D341Med (cell line): Measurements from ENCODE around the gene LUC7L3.
"Not testable (repeated sequence)": the region's sequence is repeated elsewhere in the genome, so short reads cannot be mapped to it uniquely, and the experiment has no call there.

Experiments
- DNase-seq: peaks from one replicate; pipeline ENCODE4 v3.0.0; 2012; ENCODE audit warnings: low spot score

LUC7L3 gene, protein sequence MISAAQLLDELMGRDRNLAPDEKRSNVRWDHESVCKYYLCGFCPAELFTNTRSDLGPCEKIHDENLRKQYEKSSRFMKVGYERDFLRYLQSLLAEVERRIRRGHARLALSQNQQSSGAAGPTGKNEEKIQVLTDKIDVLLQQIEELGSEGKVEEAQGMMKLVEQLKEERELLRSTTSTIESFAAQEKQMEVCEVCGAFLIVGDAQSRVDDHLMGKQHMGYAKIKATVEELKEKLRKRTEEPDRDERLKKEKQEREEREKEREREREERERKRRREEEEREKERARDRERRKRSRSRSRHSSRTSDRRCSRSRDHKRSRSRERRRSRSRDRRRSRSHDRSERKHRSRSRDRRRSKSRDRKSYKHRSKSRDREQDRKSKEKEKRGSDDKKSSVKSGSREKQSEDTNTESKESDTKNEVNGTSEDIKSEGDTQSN

DNA sequence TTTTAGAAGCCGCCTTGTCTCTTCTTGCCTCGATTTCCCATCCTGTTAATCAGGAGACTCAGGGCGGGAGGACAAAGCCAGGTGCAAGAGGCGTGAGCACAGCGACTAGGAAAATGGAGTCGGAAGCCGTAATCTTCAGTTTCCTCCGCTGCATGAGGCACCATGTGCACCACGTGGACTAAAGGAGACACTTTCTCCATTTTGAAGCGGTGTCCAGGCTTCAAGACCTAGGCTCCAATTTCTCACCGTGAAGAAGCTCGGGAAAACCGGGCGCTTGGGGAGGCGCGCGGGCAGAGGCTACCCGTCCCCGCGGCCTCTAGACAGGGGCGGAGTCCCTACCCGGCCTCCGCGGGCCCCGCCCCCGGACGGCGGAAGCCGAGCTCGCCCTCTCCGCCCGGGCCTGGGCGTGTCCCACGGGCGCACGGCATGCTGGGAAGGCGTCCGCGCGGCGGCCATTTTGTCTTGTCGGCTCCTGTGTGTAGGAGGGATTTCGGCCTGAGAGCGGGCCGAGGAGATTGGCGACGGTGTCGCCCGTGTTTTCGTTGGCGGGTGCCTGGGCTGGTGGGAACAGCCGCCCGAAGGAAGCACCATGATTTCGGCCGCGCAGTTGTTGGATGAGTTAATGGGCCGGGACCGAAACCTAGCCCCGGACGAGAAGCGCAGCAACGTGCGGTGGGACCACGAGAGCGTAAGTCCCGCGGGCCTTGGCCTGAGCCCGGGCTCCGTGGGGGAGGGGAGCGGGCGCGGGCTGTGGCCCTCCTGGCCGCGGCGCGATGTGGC lies at the start of gene LUC7L3:
TSS of gene LUC7L3 (plus strand) at position 460 of the 780 bp plus-strand sequence. CDS start at position 590, 130 bp downstream.
- DNase-seq, result peak; percentile 100

DNA sequence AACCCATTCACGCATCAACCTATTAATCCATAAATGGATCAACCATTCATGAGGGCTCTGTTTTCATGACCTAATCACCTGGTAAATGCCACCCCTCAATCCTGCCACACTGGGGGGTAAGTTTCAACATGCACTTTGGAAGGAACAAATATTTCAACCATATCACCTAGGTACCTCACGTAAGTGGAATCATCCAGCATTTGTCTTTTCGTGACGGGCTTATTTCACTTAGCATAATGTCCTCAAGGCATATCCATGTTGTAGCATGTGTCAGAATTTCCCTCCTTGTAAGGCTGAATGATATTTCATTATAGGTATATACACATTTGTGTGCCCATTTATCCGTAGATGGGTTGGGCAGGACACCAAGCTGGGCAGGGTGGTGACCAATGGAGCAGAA lies 47.3 kb upstream of the LUC7L3 start:
- DNase-seq, result no peak

- peak; percentile 43 for DNase-seq
Measured at GRCh38 chr17:50672831-50673551, 46.4 kb upstream of the LUC7L3 start.

- peak; percentile 22 for DNase-seq
Measured at GRCh38 chr17:50675190-50675589, 44.2 kb upstream of the LUC7L3 start.

- peak; percentile 40 for DNase-seq
Measured at GRCh38 chr17:50675627-50676026, 43.8 kb upstream of the LUC7L3 start.

- peak; percentile 39 for DNase-seq
Measured at GRCh38 chr17:50676065-50676975, 43.1 kb upstream of the LUC7L3 start.

DNA sequence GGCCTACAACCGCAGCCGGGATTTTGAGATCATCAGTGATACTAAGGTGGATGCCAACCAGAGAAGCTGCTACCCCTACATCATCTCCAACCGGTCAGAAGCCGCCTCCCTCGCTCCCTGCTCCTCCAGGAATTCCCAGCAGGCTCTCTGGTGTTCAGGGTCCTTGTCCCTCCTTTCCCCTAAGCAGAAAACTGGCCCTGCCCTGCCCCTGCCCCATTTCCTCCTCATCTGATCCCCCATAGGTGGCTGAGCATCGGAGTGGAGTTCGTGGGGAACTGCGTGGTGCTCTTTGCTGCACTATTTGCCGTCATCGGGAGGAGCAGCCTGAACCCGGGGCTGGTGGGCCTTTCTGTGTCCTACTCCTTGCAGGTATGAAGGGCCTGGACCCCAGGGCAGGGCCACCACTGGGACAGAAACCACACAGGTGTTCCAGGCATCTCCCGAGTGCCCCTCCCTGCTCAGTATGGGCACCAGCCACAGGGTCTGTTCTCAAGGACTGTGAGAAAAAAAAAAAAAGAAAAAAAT lies 41.5 kb upstream of the LUC7L3 start:
- peak; percentile 22 for DNase-seq

DNA sequence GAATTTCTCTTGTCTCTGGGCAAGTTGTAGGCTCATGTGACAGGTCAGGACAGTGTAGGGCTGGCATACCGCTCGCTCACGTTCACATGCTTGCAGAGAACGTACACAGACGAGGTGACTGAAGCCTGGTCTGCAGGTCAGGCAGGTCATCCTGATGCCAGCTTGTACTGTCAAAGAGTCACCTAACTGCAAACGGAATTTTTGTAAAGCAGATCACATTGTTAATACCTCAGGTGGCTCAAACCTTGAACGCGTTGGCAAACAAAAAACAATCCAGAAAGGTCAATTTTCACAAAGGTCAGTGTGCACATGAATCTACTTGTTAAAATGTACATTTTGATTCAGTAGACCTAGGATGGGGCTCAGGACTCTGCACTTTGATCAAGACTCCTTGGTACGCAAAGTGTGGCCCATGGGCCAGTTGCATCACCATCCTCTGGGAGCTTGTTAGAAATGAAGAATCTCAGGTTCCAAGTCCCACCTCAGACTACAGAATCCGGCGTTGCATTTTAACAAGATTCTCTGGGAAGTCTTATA lies 40.3 kb upstream of the LUC7L3 start:
- DNase-seq, result no peak

DNA sequence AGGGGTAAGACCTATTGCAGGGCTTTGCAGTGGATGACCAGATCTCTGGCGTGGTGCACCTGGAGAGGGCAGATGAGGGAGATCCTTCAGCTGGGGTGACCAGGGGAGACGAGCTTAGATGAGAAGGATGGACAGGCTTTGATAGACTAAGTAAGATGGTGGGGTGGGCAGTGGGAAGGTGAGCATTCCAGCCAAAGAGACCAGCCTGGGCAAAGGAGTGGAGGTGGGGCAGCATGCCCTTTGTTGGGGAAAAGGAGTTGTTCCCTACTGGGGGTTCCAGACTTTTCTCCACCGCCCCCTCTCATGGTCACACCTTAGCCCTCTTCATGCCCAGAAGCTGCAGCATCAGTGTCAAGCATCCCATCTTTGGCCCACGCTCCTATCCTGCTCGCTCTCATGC lies 39.3 kb upstream of the LUC7L3 start:
- DNase-seq, result peak; percentile 26

DNA sequence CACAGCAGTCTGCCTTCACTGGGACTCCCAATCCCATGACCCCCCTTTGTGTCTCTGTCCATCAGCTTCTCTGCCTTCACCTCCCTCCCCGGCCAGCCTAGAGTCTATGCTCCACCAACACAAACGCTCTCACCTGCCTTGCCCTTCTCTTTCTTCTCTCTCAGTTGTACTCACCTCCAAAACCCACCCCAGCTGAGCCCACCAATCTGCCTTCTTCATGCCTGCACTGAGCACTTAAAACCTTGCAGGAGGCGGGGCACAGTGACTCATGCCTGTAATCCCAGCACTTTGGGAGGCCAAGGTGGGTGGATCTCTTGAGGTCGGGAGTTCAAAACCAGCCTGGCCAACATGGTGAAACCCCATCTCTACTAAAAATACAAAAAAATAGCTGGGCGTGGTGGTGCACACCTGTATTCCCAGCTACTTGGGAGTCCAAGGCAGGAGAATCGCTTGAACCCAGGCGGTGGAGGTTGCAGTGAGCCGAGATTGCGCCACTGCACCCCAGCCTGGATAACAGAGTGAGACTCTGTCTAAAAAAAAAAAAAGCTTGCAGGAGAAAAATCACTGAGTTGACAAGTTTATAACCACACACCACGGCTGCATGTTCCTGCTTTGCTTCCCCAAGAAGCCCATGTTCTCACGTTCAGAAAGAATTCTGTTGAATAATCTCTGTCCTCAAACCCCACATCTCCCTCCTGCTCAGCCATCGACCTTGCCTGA lies 38.7 kb upstream of the LUC7L3 start:
- not testable (repeated sequence) for DNase-seq

DNA sequence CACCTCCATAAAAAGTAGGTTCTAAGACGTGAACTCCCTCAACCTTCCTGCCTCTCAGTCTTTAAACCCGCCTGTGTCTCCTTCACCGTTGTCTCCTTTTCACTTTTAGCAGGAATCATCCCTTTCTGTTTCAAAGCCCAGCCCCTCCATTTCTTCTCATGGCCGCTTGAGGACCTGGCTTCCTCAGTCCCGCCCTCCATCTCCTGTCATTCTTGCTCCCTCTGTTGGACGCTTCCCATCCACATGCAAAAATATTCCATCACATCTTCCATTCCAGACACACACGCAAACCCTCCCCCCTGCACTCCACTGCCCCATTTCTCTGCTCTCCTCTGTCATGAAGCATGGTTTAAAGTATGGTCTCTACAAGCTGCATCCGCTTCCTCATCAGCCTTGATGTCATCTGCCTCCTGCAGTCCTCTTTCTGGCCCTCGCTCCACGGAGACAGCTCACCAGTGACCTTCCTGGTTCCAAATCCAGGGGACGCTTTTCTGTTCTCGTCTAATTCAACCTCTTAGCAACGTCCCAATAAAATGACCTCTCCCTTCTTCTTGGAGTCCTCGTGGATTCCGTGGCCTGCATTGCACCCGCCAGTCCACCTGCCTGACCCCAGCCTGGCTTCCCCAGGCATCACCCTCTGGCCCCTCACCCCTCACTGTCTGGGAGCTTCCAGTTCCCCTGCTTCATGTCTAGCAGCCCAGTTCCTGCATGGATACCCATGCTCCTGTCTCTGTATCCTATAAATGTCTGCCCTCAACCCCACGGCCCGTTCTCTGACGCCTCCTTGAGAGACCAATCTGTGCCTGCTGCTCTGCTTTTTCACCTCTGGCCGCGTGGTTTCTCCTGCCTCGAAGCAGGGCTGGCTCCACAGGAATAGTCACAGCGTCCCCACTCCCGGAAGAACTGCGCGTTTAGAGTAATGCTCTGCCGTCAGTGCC lies 37.9 kb upstream of the LUC7L3 start:
- peak; percentile 88 for DNase-seq

DNA sequence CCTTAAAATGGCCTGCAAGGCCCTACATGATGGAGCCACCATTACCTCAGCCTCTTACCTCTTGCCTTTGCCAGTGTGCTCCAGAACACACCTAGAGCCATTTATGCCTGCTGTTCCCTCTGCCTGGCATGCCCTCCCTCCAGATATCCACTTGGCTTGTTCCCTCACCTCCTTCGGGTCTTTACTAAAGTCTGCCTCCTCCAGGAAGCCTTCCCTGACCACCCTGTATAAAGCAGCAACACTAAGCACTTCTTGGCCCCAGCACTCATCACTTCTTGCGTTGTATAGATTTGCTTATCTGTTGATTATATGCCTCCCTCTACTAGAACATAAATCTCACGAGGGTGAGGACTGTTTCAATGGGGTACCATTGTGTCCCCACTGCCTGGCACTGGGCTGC lies 37.0 kb upstream of the LUC7L3 start:
- DNase-seq, result no peak

- no peak for DNase-seq
Measured at GRCh38 chr17:50682938-50683337, 36.5 kb upstream of the LUC7L3 start.

GRCh38 chr17:50683434-50684287 lies 35.7 kb upstream of the LUC7L3 start:
- peak; percentile 39 for DNase-seq

DNA sequence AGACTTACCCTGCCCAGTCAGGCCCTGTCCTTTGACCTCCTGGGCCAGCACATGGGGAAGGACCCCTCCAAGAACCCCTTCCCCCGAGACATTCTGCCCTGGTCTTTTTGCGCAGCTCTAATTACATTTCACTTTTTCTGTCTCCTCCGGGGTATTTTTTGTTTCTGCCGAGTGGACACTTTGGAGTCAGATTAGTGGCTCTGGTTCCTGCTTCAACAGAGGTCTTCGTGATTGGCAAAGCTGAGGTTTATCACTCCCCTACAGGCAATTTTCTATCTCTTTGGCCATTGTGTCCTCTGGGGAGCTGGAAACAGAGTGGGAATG lies 35.2 kb upstream of the LUC7L3 start:
- DNase-seq, result no peak

DNA sequence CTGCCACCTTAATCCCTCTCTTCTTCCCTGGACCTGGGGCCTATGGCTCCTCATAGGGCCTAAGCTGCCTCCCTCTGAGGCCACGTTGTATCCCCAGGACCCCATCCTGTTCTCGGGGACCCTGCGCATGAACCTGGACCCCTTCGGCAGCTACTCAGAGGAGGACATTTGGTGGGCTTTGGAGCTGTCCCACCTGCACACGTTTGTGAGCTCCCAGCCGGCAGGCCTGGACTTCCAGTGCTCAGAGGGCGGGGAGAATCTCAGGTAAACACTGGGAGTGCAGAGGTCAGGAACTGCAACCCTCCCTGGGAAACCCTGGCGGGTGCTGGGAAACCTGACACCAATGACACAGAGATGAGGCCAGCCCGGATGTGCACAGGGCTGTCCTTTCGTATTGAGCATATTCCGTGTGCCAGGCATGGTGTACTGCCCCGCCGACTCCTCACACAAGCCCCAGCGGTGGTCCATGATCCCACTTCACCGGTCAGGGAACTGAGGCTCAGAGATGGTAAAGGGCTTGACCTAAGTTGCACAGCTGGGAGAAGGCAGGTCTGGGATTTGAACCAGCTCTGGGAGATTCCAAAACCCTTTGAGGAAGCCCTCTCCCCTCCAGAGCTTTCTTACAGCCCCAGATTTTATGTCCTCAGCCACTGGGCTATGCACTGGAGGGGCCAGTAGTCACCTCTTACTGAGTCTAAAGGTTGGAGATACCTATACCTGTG lies 34.6 kb upstream of the LUC7L3 start:
- DNase-seq, result no peak

DNA sequence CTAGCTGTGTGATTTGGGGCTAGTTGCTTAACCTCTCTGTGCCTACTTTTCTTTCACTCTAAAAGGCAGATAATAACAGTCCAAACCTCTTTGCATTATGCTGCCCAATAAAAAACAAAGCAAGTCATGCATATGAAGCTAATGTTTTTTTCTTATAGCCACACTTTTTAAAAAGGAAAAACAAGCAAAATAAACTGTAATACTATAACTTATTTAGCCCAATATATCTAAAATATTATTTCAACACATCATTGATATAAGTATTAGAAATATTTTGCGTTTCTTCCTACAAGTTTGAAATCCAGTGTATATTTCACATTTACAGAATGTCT lies 34.1 kb upstream of the LUC7L3 start:
- DNase-seq, result no peak
